GM19324 (cell line): ENCODE data around the gene CTDP1.

Experiments used
- ATAC-seq: cut with Tn5 transposase; IDR thresholded peaks from one replicate; pipeline ENCODE4 v1.9.1; 2021; ENCODE audit warnings: mild to moderate bottlenecking, moderate library complexity; ENCODE audit not compliant: unreplicated experiment, low FRiP score

The CTDP1 gene

DNA sequence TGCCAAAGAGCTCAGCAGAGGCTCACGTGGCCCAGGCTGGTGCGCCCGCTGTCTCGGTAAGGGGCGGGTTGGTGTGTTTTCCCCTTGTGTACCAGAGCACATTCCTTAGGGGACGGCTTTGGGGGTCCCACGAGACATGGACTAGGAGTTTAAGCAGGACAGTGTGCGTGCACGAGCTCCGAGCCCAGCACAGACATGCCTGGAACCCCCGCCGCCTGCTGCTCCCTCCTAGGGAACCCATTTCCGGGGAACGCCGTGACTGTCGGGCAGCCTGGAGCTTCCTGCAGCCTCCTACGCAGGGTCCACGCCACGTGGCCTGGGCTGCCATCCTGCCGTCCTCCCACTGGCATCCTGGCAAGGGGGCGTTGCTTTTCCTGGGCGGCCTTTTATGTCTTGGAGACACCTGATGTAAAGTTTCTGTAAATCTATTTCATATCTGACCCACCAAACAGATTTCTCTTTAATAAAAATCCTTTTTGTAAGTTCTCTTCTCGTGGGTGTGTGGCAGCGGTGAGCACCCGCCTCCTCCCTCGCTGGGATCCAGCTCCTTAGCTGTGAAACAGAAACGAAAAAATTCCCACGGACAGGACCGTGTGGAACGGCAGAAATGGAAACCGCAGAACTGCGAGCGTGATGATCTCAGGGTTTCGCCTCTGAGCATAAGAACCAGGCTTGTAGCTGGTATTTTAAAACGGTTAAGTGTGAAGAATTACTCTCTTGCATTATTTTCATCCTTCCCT, 74.6 kb downstream of the CTDP1 start:
- ATAC-seq, result no peak

DNA sequence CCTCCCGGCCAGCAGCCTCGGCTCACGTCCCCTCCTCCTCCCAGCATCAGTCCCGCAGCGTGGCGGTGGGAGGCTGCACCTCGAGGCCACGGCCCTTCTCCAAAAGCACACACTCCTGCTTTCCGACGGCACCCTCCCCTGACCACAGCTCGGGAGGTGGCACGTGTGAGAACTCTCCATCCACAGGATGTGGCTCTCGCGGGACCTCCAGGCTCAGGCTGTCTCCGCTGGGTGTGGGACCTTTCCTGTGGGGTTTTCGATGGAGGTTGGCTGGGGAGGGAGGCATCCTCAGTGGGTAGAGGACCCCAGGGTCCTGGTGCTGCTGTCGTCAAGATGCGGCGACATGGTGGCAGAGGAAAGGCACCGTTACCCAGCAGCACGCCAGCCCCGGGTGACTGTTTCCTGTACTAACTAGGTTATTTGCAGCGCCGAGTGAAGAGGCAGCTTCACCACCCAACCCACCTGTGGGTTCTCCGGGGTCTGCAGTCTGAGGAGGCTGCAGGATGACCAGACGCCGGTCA, 75.3 kb downstream of the CTDP1 start:
- ATAC-seq, result no peak

DNA sequence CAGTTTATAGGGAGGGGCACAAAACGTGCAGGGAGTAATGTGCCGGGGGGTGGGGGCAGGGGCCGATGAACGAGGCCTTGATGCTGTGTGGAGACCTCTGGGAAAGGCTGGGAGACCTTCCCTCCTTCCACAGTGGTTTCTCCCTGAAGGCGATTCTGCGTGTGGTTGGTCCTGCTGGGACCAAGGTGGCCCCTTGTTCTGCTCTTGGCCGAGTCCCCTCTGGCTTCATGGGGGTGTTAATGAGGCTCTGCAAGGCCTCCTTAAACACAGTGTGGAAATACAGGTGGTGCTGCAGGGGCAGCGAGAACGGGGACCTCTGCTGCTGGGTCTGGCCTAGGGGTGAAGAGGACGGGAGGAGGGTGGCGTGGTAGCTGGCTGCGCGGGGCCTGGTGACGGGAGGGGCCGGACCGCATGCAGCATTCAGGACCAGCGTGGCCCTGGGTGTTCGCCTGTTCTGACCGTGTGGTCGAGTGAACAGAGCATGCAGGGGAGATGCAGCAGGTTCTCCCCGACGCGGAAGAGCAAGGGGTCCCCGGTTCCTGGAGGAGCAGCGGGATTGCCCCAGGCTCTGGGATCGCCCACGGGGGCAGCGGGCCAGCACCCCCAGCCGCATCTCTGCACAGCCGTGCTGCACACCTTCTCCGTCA, 76.0 kb downstream of the CTDP1 start:
- no peak for ATAC-seq

DNA sequence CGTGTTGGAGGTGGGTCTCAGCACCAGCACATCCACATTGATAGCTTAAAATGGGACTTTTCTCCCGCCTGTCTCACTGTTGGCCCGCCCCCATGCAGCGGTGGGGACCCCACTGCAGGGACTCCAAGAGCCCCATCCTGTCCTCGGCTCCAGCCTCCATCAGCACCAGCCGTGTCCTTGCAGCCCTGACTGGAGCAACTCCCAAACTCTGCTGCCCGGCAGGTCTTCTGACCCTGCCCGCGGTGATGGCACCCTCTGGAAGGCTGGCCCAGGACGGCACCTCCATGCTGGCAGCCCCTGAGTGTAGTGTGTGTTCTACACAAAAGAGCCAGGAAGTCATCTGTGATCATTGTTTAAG, 76.5 kb downstream of the CTDP1 start:
- ATAC-seq, result no peak

DNA sequence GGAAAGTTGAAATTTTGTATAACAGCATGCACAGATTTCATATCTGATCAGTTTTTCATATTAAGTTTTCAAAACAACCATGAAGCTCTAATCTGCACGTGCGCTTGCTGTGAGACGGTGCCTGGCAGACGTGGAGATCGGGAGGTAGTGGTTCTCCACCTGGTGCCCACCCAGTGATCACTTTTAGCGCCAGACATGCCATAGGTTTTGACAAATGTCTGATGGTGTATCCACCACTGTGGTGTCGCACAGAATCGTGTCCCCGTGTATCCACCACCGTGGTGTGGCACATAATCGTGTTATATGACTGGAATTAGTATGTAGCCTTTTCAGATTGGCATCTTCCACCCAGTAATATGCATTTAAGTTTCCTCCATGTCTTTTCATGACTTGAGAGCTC, 77.2 kb downstream of the CTDP1 start:
- no peak for ATAC-seq

DNA sequence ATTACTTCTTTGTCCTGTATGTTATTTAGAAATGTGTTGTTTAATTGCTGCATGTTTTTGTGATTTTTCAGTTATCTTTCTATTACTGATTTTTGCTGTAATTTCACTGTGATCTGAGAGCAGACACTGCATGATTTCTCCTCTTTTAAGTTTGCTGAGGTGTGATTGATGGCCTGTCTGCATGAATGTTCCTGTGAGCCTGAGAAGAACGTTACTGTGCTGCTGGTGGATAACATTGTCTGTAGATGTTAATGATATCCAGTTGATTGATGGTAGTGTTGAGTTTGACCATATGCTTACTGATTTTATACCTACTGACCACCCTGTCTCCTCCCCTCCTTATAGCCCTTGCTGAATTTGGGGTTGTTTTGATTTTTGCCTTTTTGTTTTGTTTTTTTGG, 80.7 kb downstream of the CTDP1 start:
- ATAC-seq, result no peak

DNA sequence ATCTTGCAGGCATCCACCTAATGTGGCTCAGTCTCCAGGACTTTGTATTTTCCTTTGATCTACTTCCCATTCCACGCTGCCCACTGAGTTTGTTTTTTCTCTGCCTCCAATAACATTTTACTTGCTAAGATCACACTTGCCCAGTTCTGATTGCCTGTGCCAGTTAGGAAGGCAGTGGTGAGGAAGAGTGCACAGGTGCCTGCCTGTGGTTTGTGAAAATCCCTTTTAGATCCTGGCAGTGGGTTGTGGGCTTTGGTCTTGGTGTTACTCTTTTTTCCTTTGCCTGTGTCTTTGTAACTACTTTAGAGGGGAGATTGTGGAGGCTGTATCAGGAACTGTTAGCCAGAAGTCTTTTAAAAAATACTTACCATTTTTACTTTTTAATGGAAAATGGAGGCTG, 81.3 kb downstream of the CTDP1 start:
- ATAC-seq, result no peak

DNA sequence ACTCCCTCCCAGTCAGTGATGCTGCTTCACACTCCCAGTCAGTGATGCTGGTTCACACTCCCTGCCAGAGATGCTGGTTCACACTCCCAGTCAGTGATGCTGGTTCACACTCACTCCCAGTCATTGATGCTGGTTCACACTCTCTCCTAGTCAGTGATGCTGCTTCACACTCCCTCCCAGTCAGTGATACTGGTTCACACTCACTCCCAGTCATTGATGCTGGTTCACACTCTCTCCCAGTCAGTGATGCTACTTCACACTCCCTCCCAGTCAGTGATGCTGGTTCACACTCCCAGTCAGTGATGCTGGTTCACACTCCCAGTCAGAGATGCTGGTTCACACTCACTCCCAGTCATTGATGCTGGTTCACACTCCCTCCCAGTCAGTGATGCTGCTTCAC, 83.8 kb downstream of the CTDP1 start:
- no peak for ATAC-seq

DNA sequence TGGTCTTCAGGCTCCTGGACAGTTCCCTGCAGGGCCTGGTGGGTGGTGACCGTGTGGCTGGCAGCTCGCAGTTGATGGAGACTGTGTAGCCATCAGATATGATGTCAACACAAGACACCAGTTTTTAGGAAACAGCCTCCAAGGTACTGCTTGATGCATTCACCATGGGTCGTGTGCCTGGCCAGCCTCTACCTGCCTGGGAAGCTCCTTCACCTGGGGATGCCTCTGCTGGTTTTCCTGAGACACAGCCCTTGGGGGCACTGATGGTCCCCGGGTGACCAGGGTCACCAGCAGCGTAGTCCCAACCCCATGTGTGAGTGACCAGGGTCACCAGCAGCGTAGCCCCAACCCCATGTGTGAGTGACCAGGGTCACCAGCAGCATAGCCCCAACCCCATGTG, 84.5 kb downstream of the CTDP1 start:
- ATAC-seq, result no peak

DNA sequence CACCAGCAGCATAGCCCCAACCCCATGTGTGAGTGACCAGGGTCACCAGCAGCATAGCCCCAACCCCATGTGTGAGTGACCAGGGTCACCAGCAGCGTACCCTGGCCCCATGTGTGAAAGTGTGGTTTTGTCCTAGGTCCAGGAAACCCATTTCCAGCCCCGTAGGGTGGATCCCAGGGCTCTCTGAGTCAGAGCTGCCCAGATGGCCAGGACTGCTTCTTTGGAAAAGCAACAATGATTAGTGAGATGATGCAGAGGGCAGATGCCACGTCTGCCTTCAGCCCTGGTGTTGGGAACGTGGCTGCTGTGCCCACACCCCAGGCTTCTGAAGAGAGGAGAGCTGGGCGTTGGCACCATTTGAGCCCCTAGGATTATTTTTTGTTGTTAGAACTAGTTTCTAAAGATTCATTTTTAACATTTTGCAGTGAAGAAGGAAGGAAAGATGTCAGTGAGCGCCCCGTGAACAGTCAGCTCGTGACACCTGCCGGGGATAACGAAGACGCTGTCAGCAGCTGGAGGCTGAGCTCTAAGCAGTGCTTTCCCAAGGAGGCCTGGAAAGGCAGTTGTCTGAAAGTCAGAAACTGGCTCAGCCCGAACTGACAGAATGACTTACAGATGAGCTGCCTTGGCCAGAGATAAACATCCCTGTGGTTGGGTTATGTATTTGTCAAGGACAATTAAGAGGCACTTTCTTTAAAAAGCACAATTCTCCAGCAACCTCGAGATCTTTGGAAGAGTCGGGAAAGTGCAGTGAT, 86.1 kb downstream of the CTDP1 start:
- ATAC-seq, result no peak

DNA sequence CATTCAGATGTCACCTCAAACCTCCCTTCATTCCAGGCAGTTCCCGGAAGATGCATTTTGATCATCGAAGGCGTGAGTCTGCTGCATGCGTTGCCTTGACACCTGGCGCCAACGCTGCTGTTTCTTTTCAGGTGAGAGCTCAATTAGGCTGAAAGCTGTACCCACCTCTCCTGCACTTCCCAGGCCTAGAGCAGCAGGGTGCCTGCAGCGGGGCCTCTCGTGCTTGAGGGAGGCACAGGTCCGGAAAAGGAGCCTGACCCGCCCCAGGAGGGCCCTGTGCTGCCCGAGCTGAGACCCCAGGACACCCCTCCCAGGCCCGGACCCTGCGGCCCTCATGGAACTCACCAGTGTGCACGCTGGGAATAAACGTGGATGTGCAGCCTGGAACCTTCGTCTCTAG, 86.7 kb downstream of the CTDP1 start:
- no peak for ATAC-seq

DNA sequence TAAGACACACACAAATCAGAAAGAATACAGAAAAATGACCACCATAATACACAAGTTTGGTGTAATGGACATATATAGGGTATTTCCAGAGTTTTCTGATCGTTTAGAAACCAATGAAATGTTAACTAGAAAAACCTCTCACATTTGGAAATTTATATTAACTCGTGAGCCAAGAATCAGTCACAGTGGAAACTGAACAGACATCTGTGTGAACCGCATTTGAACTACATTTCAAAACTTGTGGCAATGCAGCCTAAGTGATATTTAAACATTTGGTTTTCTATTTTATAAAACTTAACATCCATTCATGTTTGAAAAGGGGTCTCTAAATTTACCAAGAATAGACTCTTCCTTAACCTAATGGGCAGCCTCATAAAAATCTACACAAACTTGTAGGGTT, 89.1 kb downstream of the CTDP1 start:
- ATAC-seq, result no peak

DNA sequence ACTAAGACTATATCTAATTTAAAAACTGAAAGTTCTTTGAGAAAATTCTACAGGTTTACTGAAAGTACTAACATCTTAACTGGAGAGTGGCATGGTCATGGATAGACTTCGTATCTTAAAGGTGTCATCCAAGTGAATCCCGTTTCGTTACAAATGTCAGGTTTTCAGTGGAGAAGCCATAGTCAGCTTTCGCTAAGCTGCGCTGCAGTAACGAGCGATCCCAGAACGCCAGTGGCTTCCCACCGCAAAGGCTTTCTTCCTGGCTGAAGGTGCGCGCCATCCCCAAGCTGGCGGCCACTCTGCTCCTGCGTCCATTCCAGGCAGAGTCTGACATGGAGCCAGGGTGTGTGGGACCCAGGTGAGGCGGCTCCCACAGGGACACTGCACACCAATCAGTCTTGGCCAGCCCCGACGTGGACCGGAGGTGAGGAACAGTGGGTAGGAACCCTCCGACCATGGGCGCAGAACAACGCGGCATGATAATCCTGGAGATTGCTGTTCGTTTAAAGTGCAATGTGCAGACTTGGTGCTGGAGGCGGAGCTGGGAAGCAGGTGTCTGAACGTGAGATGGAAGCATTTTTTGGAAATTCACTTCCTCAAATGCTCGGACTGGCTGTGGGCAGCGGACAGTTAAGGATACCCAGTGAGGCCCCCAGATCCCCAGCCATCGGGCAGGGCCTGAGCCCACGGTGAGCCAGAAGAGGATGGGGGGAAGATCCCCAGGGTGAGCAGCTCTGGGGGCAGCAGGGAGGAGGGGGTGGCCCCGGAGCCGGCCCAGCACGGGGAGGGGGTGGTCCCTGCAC, 90.3 kb downstream of the CTDP1 start:
- ATAC-seq, result no peak

DNA sequence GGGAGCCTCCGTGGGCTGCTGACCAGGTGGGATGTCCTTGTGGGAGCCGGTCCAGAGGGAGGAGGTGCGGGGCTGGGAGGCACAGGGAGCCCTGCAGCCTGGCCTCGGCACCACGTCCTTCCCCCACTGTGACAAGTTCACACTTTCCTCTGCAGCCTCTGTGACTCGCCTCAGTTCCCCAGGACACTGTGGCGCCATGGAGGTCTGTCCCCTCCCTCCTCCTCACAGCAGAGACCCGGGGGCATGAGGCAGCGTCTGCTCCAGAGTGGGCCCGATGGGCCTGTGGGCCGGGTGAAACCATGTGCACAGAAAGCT, 90.9 kb downstream of the CTDP1 start:
- no peak for ATAC-seq

DNA sequence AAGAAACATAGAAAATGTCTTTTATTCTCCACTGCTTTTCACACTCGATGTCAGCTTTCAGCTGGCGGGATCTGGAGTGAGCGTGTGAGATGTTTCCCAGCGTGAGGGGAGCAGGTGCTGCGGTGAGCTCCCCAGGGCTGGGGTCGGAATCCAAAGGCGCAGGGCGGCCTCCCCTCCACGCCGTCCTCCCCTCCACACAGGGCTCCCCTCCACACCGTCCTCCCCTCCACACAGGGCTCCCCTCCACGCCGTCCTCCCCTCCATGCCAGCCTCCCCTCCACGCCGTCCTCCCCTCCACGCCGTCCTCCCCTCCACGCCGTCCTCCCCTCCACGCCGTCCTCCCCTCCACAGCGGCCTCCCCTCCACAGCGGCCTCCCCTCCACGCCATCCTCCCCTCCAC, 91.2 kb downstream of the CTDP1 start:
- no peak for ATAC-seq

DNA sequence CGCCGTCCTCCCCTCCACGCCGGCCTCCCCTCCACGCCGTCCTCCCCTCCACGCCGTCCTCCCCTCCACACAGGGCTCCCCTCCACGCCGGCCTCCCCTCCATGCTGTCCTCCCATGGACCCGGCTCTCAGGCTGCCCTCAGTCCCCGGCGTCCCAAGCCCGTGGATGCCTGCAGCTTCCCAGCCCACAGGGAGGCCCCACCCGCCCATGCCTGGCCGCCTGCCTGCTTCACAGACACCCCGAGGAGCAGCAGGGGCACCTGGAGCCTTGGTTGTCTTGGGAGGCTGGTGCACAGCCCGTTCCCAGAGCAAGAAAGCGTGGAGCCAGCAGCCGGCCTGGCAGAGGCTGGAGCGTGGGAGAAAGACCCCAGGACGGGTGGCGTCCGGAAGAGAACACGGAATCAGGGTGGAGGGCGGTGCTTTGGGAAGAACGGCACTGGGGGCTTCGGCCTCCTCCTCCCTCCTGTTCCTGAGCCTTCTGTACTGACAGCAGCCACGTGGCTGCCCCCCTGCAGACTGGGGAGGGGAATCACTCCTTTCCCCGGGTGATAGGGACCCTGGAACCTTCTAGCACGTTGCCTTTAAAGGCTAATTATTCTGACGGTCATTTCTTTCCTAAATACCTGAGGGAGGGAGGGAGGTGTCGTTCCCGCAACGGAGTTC, 92.0 kb downstream of the CTDP1 start:
- ATAC-seq, result no peak

DNA sequence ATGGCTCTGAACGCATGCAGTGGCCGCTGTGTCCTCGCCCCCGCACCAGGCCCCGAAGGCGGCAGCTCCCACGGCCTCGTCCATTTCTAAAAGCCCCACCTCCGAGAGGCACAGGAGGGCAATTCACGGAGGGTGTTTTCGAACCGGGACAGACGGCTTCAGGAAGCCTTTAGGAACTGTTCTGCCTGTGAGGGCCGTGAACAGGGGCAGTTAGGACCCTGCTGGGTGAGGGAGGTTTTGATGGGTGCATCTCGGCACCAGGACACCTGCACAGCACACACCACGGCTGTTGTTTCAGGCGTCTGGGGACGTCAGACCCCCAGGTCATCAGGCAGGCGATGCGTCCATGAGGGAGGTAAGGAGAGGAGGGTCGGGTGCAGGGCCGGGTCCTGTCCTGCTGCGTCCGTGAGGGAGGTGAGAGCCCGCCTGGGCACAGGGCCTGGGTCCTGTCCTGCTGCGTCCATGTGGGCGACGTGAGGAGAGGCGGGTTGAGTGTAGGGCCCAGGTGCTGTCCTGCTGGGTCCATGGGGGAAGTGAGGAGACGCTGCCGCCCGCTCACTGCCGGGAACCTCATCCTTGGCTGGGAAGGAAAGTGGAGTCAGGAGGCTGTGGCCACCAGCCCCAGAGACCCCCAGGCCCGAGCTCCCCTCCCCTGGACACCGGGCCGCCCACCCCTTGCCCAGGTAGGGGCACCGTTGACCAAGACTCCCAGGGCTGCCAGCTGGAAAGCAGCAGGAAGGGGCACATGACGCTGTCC, 92.7 kb downstream of the CTDP1 start:
- no peak for ATAC-seq

DNA sequence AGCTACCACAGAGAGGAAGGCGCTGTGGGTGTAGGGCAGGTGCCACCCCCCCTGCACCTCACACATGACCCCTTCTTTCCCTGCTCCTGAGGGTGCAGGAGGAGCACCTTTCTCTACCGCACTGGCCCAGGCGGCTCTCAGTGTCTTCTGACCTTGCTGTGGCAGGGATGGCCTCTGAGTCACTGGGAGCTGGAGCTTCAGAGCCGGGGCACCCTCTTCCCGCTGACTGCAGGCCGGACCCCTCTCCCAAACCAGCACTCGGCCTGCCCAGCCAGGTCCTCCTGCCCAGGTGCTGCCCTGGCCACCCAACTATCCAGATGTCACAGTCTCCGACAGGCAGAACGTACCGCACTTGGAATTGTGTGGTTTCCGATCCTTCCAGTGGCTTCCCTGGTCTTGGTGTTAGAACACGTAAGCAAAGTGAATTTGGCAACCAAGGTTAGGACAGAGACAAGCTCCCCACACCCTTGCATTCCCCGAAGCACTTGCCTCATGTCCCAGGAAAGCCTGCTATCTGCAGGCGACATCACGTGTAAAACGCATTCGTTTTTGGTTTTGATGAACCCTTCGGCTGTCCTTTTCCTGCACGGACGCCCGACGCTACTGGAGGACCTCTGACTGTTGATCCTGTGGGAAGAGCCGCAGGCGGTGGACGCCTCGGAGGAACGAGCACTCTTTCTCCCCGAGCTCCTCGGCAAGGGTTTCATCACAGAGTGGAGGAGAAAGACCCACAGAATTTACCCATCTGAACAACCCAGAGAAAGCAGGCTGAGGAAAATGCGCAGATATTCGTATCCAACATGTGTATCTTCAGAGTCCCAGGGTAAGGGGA, 93.5 kb downstream of the CTDP1 start:
- ATAC-seq, result no peak

DNA sequence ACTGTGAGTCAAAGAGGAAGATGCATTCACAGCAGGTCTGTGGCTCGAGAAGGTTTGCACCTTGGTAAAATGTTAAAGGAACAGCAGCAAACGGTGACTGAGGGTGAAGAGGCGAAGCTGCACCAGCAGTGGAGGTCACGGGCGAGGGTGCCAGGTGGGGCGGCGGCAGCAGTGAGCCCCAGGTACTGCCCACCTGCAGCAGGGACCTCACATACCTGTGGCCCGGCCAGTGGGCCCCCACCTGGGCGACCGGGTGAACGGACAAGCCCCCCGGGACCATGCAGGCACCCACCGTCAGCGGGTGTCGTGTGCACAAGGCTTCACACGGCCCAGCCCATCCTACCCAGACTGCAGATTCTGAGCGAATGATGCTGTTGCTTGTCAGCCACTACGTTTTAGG, 94.5 kb downstream of the CTDP1 start:
- ATAC-seq, result no peak
